ENCODE results near the gene SULT2A1.
"Not testable (repeated sequence)": the region's sequence is repeated elsewhere in the genome, so short reads cannot be mapped to it uniquely, and the experiment has no call there.

Gene SULT2A1

GRCh38 chr19:47886010-47886559 lies at the start of gene SULT2A1:
Gene SULT2A1 (minus strand): TSS chr19:47886315. CDS start chr19:47886257, 58 bp downstream.
- no peak for DNase-seq (ENCODE audit: low spot score)

GRCh38 chr19:47928581-47928980 lies 42.5 kb upstream of the SULT2A1 start:
- not testable (repeated sequence) for DNase-seq (ENCODE audit: low spot score)

GRCh38 chr19:47920107-47920506 lies 34.0 kb upstream of the SULT2A1 start:
- DNase-seq (ENCODE audit: low spot score): not testable (repeated sequence)

- DNase-seq (ENCODE audit: low spot score): peak; percentile 3
Measured at GRCh38 chr19:47910191-47910590, 24.1 kb upstream of the SULT2A1 start.

- DNase-seq (ENCODE audit: low spot score): peak; percentile 86
Measured at GRCh38 chr19:47909350-47909749, 23.2 kb upstream of the SULT2A1 start.

DNA sequence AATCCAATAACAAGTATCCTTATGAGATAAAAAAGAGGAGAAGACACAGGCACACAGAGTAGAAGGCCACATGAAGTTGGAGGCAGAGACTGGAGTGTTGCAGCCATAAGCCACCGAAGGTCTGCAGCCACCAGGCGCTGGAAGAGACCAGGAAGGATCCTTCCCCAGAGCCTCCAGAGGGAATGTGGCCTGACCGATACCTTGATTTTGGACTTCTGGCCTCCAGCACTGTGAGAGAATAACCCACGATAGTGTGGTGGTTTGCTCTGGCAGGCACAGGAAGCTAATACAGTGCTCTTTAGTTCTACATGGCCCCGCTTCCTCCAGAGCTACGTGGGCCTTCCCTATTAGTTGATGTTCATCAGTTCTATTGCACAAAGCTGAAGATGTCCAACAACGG lies 15.3 kb upstream of the SULT2A1 start:
- no peak for DNase-seq (ENCODE audit: low spot score)

- no peak for DNase-seq (ENCODE audit: low spot score)
Measured at GRCh38 chr19:47899335-47899734, 13.2 kb upstream of the SULT2A1 start.

DNA sequence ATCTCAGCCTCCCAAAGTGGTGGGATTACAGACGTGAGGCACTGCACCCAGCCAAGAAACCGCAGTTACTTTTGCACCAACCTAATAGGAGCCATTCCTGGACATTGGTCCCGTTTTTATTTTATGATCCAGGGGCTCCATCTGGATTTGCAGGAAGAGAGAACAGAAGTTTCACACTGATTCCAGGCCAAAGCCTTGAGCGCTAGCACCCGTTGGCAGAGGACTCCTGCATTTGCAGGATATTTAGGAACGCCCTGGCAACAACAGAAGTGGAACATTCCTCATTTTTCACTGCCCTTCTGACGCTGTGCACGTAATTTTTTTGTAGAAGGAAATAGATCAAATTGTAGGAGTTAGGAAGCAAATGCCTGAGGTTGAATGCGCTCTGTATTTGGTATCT lies 11.7 kb upstream of the SULT2A1 start:
- no peak for DNase-seq (ENCODE audit: low spot score)

DNA sequence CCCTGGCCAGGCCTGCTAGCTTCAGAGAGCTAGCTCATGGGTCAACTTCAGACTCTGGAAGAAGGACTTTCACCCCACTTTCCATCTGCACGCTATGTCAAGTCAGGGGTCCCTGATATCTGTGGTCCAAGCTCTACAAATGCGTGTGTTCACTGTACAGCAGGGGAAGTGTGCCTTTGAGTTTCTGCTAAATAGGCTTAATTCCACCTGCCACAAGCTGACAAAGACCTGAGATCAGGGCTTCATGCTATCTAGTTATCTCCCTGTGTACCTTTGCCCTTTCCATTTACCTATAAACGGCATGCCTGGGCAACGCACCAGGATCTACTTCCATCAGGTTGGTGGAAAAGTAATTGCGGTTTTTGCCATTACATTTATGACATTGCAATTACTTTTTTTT lies 10.7 kb upstream of the SULT2A1 start:
- DNase-seq (ENCODE audit: low spot score): no peak

DNA sequence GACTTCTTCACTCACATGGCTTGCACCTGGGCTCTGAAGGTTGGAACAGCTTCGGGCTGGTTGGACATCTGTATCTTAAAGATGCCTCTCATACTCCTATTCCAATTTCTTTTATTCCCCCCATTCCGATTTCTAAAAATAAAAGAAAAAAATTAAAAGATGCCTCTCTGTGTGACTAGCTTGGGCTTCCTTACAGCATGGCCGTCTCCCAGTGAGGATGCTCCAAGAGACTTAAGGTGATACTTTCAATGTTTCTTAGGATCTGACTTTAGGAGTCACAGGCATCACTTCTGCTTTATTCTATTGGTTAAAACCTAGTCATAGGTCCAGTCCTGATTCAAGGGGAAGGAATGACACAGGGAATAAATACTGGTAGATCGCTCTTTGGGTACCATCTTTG lies 9.9 kb upstream of the SULT2A1 start:
- DNase-seq (ENCODE audit: low spot score): no peak

- DNase-seq (ENCODE audit: low spot score): no peak
Measured at GRCh38 chr19:47895165-47895782, 9.2 kb upstream of the SULT2A1 start.

DNA sequence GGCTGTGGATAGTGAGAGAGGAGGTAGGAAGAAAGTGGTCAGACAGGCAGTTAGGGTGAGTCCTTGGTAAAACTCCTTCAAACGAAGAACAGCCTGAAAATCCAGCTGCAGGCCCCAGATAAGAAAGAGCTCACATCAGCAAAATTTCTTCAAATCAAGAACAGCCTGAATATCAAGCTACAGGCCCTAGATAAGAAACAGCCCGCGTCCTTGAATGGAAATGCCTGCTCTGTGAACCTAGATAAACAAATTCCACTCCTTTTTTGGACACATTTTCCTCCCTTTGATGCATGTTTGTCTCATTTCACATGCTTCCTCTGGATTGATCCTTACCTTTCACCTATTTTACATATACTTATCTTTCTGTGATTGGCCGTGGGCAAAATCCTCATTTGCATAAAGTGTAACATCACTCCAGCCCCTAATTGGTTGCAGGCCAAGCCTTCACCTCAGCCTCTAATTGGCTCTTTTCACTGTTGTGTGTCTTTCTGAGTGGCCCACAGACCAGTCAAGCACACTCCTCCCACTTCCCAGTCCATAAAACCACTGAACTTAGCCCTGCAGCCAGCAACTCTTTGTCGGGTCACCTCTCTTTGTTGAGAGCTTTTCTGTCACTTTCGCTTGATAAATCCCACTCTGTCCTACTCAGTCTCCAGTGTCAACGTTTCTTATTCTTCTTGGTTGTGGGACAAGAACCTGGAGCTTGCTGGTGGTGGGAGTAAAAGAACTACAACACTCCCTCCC lies 6.0 kb upstream of the SULT2A1 start:
- no peak for DNase-seq (ENCODE audit: low spot score)

DNA sequence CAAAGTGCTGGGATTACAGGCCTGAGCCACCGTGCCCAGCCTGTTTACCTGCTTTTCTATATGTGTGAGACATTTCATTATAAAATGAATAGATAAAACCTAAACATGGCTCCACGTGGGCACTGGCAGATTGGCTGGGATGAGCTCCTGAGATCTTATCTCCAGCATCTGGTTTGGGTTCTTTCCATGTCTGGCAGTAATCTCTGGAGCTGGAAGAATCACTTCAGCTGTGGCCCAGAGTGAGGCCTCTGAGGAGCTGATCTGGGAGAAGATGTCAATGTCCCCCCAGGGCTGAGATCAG lies 5.5 kb upstream of the SULT2A1 start:
- no peak for DNase-seq (ENCODE audit: low spot score)

DNA sequence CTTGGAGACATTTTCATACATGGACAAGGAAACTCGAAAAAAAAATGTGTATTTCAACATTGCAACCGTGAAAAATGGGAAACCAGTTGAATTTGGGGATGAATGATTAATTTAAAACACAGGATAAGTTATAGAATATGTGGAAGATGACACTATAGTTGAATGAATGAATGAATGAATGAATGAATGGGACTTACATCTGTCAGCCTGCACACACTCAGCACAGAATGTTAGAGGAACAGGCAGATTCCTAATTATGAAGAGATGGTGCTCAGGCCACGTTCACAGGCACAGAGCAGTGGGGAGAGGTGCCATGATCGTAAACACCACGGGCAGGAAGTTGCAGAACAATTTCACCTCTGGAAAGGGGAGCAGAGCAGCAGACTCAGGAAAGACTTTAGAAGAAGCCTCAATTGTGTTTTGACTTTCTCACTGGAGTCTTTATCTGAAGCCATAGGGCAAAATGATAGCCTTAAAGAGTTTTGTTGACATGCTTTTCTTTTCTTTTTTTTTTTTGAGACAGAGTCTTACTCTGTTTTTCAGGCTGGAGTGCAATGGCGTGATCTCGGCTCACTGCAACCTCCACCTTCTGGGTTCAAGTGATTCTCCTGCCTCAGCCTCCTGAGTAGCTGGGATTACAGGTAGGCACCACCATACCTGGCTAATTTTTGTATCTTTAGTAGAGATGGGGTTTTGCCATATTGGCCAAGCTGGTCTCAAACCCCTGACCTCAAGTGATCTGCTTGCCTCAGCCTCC lies 4.9 kb upstream of the SULT2A1 start:
- DNase-seq (ENCODE audit: low spot score): no peak

GRCh38 chr19:47885067-47885463 lies 1.1 kb downstream of the SULT2A1 start:
- no peak for DNase-seq (ENCODE audit: low spot score)

DNA sequence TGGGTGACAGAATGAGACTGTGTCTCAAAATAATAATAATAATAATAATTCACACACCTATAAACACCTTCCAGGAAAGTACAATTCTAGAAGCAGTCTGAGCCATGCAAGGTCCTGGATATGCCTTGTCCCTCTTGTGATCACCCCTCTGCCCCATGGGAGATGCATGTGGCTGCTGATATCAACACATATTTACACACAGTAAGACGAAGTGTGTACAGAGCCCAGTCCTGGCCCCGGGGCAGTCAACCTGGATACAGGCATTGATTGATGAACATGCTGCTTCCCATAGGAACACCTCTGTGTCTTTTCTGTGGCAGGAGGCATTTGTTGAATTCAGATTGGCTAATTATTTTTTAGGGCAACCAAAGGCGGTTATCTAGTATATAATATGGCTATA lies 3.2 kb downstream of the SULT2A1 start:
- no peak for DNase-seq (ENCODE audit: low spot score)

GRCh38 chr19:47881757-47882156 lies 4.4 kb downstream of the SULT2A1 start:
- no peak for DNase-seq (ENCODE audit: low spot score)

DNA sequence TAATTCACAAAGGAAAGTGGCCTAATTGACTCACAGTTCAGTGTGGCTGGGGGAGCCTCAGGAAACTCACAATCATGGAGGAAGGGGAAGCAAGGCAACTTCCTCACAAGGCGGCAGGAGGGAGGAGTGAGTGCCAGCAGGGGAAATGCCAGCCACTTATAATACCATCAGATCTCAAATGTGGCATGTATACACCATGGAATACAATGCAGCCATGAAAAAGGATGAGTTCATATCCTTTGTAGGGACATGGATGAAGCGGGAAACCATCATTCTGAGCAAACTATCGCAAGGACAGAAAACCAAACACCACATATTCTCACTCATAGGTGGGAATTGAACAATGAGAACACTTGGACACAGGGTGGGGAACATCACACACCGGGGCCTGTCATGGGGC lies 6.7 kb downstream of the SULT2A1 start:
- not testable (repeated sequence) for DNase-seq (ENCODE audit: low spot score)

DNA sequence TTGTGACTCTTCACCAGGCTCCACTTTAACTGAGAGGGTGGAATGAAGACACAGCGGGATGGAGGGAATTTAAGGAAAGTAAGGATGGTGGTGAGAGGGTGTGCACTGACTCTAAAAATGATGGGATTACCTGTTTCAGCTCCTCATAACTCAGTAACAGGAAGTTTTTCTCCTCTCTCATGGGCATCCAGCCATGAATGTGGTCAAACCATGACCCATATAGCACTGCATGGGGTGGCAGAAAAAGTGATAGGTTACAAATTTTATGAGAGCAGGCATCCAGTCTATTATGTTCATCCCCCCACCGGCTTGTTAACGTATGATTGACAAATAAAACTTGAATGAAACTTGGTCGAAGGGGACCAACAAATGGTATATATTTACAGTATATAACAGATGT lies 7.2 kb downstream of the SULT2A1 start:
- DNase-seq (ENCODE audit: low spot score): no peak

GRCh38 chr19:47865166-47865565 lies 20.9 kb downstream of the SULT2A1 start:
- no peak for DNase-seq (ENCODE audit: low spot score)

DNA sequence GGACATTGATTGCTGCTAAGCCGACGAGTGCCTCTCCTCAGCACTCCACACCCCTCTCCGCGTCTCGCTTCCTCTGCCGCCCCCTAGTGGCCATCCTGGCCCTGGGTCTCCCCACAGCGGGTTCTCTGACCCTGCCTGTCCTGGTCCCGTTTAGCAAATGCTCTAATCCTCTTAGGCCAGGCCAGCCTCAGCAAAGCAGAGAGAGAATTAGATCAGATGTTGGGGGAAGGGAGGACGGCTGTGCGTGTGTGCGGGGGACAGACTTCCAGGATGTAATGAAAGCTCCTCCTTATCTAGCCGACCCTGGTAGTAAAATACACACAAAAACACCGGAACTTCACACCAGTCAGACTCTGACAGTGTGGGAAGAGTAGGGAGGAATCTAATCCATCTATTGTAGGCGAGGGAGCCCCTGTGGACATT lies 22.6 kb downstream of the SULT2A1 start:
- peak; percentile 74 for DNase-seq (ENCODE audit: low spot score)

DNA sequence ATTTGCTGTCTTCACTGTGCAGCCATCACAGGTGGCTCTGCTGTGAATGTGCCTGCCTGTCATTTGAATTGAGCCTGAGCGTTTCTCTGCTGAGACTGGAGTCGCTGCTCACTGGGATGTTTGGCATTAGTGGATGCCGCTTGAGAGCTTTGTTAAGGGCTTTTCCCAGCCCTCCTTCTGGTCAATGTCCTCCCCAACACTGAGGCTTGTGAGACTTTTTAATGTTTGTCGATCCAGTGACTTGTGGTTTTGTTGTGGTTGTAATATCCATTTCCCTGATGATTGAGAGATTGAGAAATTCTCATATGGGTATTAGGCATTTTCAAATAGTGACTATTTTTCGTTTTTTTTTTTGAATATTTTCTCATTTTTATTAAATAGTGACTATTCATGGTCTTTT lies 24.5 kb downstream of the SULT2A1 start:
- DNase-seq (ENCODE audit: low spot score): no peak

Data from CD4-positive, alpha-beta T cell treated with Interleukin-15 for 4 hours (primary cell).